Suprapubic skin (tissue), 4 donors: Measurements from ENCODE around the gene INPP5B.
A peak's percentile ranks its signal among the peaks of the same experiment; 100 is the strongest.

ENCODE experiments used
- CTCF ChIP-seq, 2 donors: fragments of 200-600 bp in 1 of 2; fragments of 450-650 bp in 1 of 2; sonication (generic) in 1 of 2; IDR thresholded peaks; one replicate each; pipeline ENCODE4 v1.5.1; 2016 to 2019; ENCODE audit warnings: antibody characterized with exemption in 2 of 2, mild to moderate bottlenecking in 1 of 2, moderate library complexity in 1 of 2
- EP300 ChIP-seq: sonication (generic); formaldehyde crosslinking; IDR thresholded peaks from one replicate; pipeline ENCODE4 v1.6.1; 2017; ENCODE audit warnings: antibody characterized with exemption
- POLR2A ChIP-seq, 2 donors: fragments of 450-650 bp; IDR thresholded peaks; one replicate each; pipeline ENCODE4 v1.6.1; 2017; ENCODE audit warnings: antibody characterized with exemption in 2 of 2, mild to moderate bottlenecking in 2 of 2, moderate library complexity in 2 of 2
- POLR2AphosphoS5 ChIP-seq, 3 donors: sonication (generic); formaldehyde crosslinking; IDR thresholded peaks; one replicate each; pipeline ENCODE4 v1.6.1; 2017; ENCODE audit warnings: antibody characterized with exemption in 3 of 3

GRCh38 chr1:37919277-37919676 is 27.6 kb downstream of the INPP5B start:
- TF ChIP-seq POLR2A (IDR thresholded peaks at IDR 0.05) (no peak), CTCF (IDR thresholded peaks at IDR 0.05) (peak in 1 of 2 donors; percentile 25), POLR2AphosphoS5 (IDR thresholded peaks at IDR 0.05) (no peak), EP300 (no peak)
